K562 (cell line): ENCODE data around the gene SMG9. TPM values are rescaled to one million over a fixed set of nuclear protein-coding genes. Genes with fewer than 3 reads are reported as not detected.

Experiments used
- ARHGAP35 ChIP-seq: fragments of 450-650 bp; IDR thresholded peaks from 2 replicates; pipeline ENCODE4 v1.6.1; 2018; ENCODE audit not compliant: partially characterized antibody
- DACH1 ChIP-seq: fragments of 450-650 bp; IDR thresholded peaks from 2 replicates; pipeline ENCODE4 v1.6.1; 2018; ENCODE audit not compliant: partially characterized antibody
- ELK3 ChIP-seq: fragments of 450-650 bp; formaldehyde crosslinking; IDR thresholded peaks from 2 replicates; pipeline ENCODE4 v1.4.0; 2020; ENCODE audit warnings: mild to moderate bottlenecking
- ETV1 ChIP-seq: fragments of 450-650 bp; conservative IDR thresholded peaks from 2 replicates; pipeline ENCODE4 v1.6.1; 2016; ENCODE audit warnings: missing genetic modification characterization, control low read depth, low read depth, missing compliant biosample characterization
- HCFC1 ChIP-seq: IDR thresholded peaks from 2 replicates; pipeline ENCODE4 v1.6.1; 2012; ENCODE audit warnings: low read depth, low read length, improper control_type of control experiment
- JUN ChIP-seq, 2 experiments: sonication (generic) in 1 of 2; formaldehyde crosslinking in 1 of 2; IDR thresholded peaks; 2 replicates each; pipeline versions ENCODE4 v1.6.1 to v1.8.0; 2012 to 2022; ENCODE audit warnings: borderline replicate concordance in 2 of 2, mild to moderate bottlenecking in 2 of 2, improper control_type of control experiment in 1 of 2, low read depth in 1 of 2, low read length in 1 of 2, missing genetic modification reagents in 1 of 2
- MAFK ChIP-seq: IDR thresholded peaks from 2 replicates; pipeline ENCODE4 v1.6.1; 2011; ENCODE audit warnings: low read length, improper control_type of control experiment
- MED1 ChIP-seq: sonication (generic); formaldehyde crosslinking; IDR thresholded peaks from 2 replicates; pipeline ENCODE4 v1.8.1; 2023; ENCODE audit warnings: missing genetic modification reagents, borderline replicate concordance
- NR3C1 ChIP-seq: sonication (generic); formaldehyde crosslinking; IDR thresholded peaks from 2 replicates; pipeline ENCODE4 v1.8.1; 2022; ENCODE audit warnings: missing genetic modification reagents
- PCBP1 ChIP-seq: fragments of 200-400 bp; formaldehyde crosslinking; IDR thresholded peaks from 2 replicates; pipeline ENCODE4 v1.6.1; 2018; ENCODE audit warnings: mild to moderate bottlenecking, low read depth, low read length; ENCODE audit not compliant: poor library complexity, severe bottlenecking
- POLR3G ChIP-seq: IDR thresholded peaks from 2 replicates; pipeline ENCODE4 v1.6.1; 2011; ENCODE audit not compliant: insufficient read length, insufficient replicate concordance; ENCODE audit errors: extremely low read depth
- POU5F1 ChIP-seq: fragments of 150-350 bp; IDR thresholded peaks from 2 replicates; pipeline ENCODE4 v1.6.1; 2014; ENCODE audit warnings: borderline replicate concordance, low read length, low read depth, mild to moderate bottlenecking; ENCODE audit not compliant: partially characterized antibody
- SMARCE1 ChIP-seq: fragments of 450-650 bp; IDR thresholded peaks from 2 replicates; pipeline ENCODE4 v1.7.1; 2016; ENCODE audit warnings: mild to moderate bottlenecking
- YY1 ChIP-seq, 3 experiments: IDR thresholded peaks; 2 replicates each; pipeline ENCODE4 v1.6.1; 2011; ENCODE audit warnings: low read length in 2 of 3, mild to moderate bottlenecking in 2 of 3, moderate library complexity in 2 of 3, borderline replicate concordance in 1 of 3, control low read depth in 1 of 3, low read depth in 1 of 3; ENCODE audit not compliant: insufficient read depth in 3 of 3, insufficient replicate concordance in 2 of 3, control insufficient read depth in 1 of 3, insufficient read length in 1 of 3; ENCODE audit errors: extremely low read depth in 1 of 3
- ZBTB33 ChIP-seq: sonication (generic); formaldehyde crosslinking; IDR thresholded peaks from 2 replicates; pipeline ENCODE4 v1.8.1; 2023; ENCODE audit warnings: mild to moderate bottlenecking, missing genetic modification reagents
- ZNF143 ChIP-seq: sonication (generic); formaldehyde crosslinking; IDR thresholded peaks from 2 replicates; pipeline ENCODE4 v1.9.0; 2022; ENCODE audit warnings: mild to moderate bottlenecking, missing genetic modification reagents
- ZNF609 ChIP-seq: sonication (generic); formaldehyde crosslinking; IDR thresholded peaks from 2 replicates; pipeline ENCODE4 v1.8.1; 2023; ENCODE audit warnings: missing genetic modification reagents, mild to moderate bottlenecking, borderline replicate concordance
- ZNF655 ChIP-seq: fragments of 250-450 bp; sonication (Bioruptor Pico); IDR thresholded peaks from 2 replicates; pipeline ENCODE4 v1.5.0; 2021
- ZNF695 ChIP-seq: fragments of 450-650 bp; formaldehyde crosslinking; IDR thresholded peaks from 2 replicates; pipeline ENCODE4 v1.4.0; 2020; ENCODE audit warnings: mild to moderate bottlenecking, moderate library complexity
- polyA plus RNA-seq, 8 experiments: library from polyadenylated mRNA; depleted of rRNA in 4 of 8; stranded (reverse) in 5 of 8; unstranded in 3 of 8; fragments of >200 nt; fragmentation: Nextera tagmentation in 2 of 8; fragmentation: Illumina TruSeq in 1 of 8; extraction: Ambion mirVana in 2 of 8; extraction: Trizol in 1 of 8; gene quantifications; 2 replicates each; pipeline versions ENCODE4 v1.2.1 to v1.2.3, GENCODE V29; 2011 to 2014; ENCODE audit warnings: inconsistent platforms in 1 of 8, missing spikeins in 1 of 8
- total RNA-seq, 7 experiments: library from RNA; depleted of rRNA in 6 of 7; stranded (reverse); fragments of >200 nt in 6 of 7; fragmentation: Illumina TruSeq in 2 of 7; extraction: Trizol in 2 of 7; gene quantifications; 2 replicates each; pipeline versions ENCODE4 v1.2.1 to v1.2.3, GENCODE V29; 2011 to 2021; ENCODE audit warnings: low replicate concordance in 1 of 7

The SMG9 gene
- total and polyA plus RNA-seq, 9 of the 15 experiments (the other 6 are each of a cell fraction or from before 2014, with no cell fraction given), result 1.7 to 79.7 (median 40.2) TPM

- TF ChIP-seq JUN (IDR thresholded peaks at IDR 0.05; ENCODE audit: borderline replicate concordance, low read depth, low read length) (no peak), JUN (CRISPR knock-in tag; IDR thresholded peaks at IDR 0.05; ENCODE audit: borderline replicate concordance) (no peak), ETV1 (tag) (peak; percentile 82), NR3C1 (CRISPR knock-in tag) (peak; percentile 50; the same call in 1 of the 2 replicates), DACH1 (no peak), HCFC1 (peak; percentile 42; the same call in 1 of the 2 replicates), ELK3 (CRISPR knock-in tag) (no peak), POU5F1 (no peak), ZNF655 (CRISPR knock-in tag) (no peak), POLR3G (no peak), ZBTB33 (CRISPR knock-in tag) (no peak), PCBP1 (no peak), SMARCE1 (no peak), ZNF609 (CRISPR knock-in tag) (no peak), ZNF695 (CRISPR knock-in tag) (no peak), MED1 (CRISPR knock-in tag) (no peak), MAFK (no peak), ARHGAP35 (no peak), ZNF143 (CRISPR knock-in tag) (no peak), YY1 (IDR thresholded peaks at IDR 0.05; ENCODE audit: borderline replicate concordance in 1 of 3, control insufficient read depth in 1 of 3, extremely low read depth in 1 of 3, insufficient read depth in 3 of 3, insufficient read length in 1 of 3, insufficient replicate concordance in 2 of 3, low read depth in 1 of 3, low read length in 2 of 3) (peak in 1 of 3 experiments; percentile 46)
Measured at GRCh38 chr19:43789029-43789428, 34.3 kb upstream of the SMG9 start (continued).
